ENCODE results near the gene BICRAL.
"Not testable (repeated sequence)": the region's sequence is repeated elsewhere in the genome, so short reads cannot be mapped to it uniquely, and the experiment has no call there.

BICRAL gene

GRCh38 chr6:42848700-42849099 is 66.8 kb downstream of the BICRAL start:
- DNase-seq: no peak

- DNase-seq: no peak
These were observed 69.7 kb downstream of the BICRAL start for GRCh38 chr6:42851599-42851998.

GRCh38 chr6:42860036-42860435 is 78.2 kb downstream of the BICRAL start:
- DNase-seq: no peak

- no peak for DNase-seq
These were observed 78.6 kb downstream of the BICRAL start for GRCh38 chr6:42860481-42860880.

DNA sequence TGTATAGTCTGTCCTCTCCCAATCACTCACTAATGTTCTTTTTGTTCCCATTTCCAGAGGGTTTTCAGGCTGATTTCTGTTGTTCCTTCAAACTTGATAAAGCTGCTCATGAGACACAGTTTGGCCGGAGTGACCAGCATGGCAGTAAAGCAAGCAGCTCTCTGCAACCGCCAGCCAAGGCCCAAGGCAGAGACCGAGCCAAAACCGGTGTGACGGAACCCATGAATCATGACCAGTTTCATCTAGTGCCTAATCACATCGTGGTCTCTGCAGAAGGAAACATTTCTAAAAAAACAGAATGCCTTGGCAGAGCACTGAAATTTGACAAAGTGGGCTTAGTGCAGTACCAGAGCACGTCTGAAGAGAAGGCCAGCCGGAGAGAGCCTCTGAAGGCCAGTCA is 82.8 kb downstream of the BICRAL start:
- DNase-seq: no peak

DNA sequence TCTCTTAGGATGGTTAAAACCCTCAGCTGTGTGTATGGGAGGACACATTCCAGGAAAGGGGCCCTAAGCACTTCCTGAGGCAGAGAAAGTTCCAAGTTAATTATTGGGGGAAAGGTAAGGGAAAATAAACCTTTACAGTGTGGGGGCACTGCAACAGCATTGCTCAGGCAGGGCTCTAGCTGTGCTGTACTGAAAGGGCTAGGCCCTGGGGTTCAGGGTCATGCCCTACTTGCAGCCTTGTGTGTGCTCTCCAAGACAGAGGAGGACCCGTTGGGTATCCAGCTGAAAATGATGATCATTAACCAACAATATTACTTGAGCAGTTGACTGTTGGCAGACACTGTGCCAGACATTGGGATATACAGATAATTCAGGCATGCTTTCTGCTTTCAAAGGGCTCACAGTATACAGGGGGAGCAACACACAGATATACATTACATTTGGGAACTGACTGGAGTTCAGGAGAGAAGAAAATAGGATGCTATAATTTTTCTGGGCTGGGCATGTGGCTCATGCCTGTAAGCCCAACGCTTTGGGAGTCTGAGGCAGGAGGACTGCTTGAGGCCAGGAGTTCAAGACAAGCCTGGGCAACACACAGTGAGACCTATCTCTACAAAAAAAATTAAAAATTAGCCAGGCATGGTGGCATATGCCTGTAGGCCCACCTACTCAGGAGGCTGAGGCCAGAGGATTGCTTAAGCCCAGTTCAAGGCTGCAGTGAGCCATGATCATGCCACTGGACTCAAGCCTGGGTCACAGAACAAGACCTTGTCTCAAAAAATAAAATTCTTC is 88.5 kb downstream of the BICRAL start:
- no peak for DNase-seq

GRCh38 chr6:42871711-42872110 is 89.9 kb downstream of the BICRAL start:
- DNase-seq: no peak

GRCh38 chr6:42873313-42873712 is 91.5 kb downstream of the BICRAL start:
- DNase-seq: no peak

DNA sequence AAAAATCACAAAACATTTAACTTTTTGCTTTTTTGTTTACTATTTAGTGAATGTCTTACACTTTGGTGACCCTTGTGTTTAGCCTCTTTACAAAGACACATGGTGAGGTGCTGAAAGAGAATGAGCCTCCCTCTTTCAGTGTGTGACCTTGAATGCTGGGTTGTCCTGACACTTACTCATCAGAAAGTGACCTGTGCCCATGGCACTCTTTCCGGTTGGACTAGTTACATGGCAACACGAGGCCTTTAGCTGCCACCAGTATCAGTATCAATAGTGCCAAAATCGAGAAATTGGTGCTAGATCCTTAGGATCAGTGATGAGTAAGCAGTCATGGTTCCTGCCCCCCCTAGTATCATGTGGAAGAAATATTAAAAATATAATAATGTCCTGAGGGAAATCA is 95.8 kb downstream of the BICRAL start:
- DNase-seq: no peak

DNA sequence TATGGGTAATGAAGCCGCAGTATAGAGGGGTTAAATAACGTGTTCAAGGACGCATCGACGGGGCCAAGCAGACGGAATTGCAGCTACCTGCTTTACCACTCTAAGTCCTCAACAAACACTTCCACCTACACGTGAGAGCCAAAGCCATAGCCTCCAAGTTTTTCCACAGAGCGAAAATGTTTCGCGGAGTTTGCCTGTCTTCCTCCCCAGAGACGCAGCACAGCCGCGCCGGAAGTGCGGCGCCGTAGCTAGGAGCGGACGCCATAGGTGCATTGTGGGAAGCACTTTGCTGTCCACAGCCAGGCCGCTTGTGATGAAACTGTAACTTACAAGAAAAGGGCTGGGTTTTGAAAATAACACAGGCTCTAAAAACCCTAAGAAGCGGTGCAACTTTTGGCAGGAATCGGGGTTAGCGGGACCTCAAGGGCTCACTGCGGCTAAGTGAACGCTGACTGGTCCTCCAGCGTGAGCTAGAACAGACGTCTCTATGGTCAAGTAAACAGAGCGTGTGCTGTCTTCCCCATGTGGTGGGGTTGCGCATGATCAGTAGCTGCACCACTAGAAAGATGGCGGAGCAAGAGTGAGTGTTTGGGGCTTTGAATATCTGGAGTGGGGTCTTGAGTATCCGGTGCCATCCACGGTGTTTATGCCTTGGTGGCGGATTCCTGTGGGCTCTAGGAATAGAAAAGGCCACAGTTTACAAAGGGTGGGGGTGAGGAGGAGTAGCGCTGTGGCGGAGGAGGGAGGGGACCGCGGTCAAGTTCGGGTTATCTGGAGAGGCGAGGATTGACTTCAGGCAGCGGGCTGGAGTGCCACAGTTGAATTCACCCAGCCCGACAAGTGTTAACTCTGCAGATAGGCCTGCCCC is 97.8 kb downstream of the BICRAL start, which contains the start of gene RPL7L1:
Gene RPL7L1, plus strand, starts transcription at position 245 of the 868 bp plus-strand sequence. Its CDS starts 295 bp downstream, at position 540.
- peak; percentile 71 for DNase-seq

DNA sequence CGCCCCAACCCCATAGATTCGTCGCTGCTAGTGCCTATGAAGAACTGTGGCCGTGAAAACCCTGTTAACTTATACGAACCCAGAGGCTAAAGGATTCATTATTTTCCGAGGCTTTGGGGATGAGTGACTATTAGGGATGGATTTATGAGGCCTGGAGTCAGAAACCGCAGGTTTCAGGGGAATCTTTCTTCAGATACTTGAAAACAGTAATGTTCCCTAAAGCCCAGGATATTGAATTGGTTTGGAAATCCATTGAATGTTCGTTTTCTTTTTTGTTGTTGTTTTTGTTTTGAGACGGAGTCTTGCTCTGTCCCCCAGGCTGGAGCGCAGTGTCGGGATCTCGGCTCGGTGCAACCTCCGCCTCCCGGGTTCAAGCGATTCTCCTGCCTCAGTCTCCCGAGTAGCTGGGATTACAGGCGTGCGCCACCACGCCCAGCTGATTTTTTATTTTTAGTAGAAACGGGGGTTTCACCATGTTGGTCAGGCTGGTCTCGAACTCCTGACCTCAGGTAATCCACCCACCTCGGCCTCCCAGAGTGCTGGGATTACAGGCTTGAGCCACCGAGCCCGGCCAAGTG is 98.5 kb downstream of the BICRAL start:
- not testable (repeated sequence) for DNase-seq

GRCh38 chr6:42880871-42881270 is 99.0 kb downstream of the BICRAL start:
- DNase-seq: not testable (repeated sequence)

DNA sequence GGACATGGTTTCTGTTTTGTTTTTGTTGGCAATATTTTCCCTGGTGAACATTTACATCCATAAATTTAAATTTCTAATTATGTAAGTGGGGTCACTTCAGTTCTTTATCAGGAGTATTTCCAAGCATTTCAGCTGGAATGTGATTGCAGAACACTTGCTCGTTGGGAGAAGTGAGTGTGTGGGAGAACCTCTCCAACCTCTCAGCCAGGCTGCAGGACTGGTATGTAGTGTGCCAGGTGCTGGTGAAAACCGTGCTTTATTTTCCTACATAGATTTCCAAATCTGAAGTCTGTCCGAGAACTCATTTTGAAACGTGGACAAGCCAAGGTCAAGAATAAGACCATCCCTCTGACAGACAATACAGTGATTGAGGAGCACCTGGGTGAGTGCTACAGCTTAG is 103.8 kb downstream of the BICRAL start:
- DNase-seq: no peak

GRCh38 chr6:42888201-42888600 is 106.3 kb downstream of the BICRAL start:
- not testable (repeated sequence) for DNase-seq

- DNase-seq: no peak
These were observed 108.0 kb downstream of the BICRAL start for GRCh38 chr6:42889815-42890214.

DNA sequence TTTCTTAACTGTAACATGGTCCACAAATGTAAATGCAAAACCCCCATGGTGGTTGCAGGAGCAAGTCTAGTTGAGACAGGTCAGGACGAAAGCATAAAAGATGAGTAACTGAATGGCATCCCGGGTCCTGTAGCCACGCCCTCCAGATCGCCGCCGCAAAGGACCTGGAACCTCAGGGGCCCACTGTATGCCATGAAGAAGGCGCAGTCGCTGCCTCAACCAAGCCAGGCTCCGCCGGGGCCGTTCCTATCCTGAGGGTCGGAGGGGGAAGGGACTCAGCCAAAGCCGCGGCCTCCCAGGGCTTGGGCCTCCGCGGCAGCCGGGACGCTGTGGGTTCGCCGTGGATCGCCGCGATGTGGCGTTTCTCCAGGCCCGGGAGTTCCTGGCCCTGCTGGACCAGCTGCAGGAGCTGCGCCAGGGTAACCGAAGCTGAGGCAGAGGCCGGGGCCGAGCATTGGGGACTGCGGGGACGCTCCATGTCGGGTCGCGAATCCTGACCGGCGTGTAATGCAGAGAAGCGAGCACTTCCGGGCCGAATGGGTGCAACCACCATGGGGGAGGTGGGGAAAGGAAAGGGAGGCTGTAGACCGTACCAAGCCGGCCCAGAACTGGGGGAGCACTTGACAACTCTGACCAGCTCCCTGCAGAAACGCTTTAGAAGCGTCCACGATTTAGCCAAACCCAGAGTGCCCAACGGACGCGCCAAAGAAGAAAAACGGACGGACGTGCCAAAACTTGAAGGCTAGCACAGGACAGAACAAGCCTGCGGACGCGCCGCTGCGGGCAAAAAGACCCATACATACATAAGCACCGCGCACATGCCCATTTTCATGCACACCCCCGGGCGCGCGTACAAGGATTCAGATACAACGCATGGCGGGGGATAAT is 108.7 kb downstream of the BICRAL start:
- DNase-seq: peak; percentile 75

GRCh38 chr6:42891199-42891722 is 109.4 kb downstream of the BICRAL start:
- DNase-seq: no peak

- not testable (repeated sequence) for DNase-seq
These were observed 112.4 kb downstream of the BICRAL start for GRCh38 chr6:42894041-42894828.

DNA sequence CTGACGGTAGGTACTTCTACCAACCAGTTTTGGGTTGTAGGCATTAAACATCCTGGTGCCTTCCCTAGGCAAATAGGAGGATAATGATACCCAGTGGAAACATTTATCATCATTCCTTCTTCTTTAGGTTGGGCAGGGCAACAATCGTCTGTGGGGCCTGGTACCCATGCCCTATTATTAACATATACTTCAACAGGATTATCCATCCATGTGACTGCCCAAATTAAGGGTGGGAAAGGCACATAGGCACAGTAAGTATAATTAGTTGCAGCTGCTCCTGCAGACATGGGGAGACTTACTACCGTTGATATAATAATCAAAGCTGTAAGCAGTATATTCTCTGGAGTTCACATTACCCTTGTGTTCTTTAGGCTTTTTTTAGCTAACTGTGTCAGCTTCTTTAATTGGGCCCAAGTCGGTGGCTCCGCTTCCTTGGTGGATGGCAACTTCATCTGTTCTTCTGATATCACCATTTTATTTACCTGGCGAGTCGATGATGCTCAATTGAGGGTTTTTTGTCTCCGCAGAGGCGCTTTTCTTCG is 114.4 kb downstream of the BICRAL start:
- DNase-seq: no peak

- DNase-seq: peak; percentile 61
These were observed 117.1 kb downstream of the BICRAL start for GRCh38 chr6:42898891-42899361.

GRCh38 chr6:42899871-42900270 is 118.0 kb downstream of the BICRAL start:
- DNase-seq: no peak
